H9 (cell line): Measurements from ENCODE around the gene ERH. TPM values are rescaled to one million over a fixed set of nuclear protein-coding genes. Genes with fewer than 3 reads are reported as not detected.

Experiments used
- DNase-seq: peaks from one replicate; pipeline ENCODE4 v3.0.0-alpha.2; 2017
- H2AFZ ChIP-seq: one replicate; pipeline ENCODE4 v1.6.1; 2013; ENCODE audit warnings: mild to moderate bottlenecking, low read length, control low read depth, moderate library complexity
- H2AK5ac ChIP-seq: 2 replicates; pipeline ENCODE4 v1.6.1; 2013; ENCODE audit warnings: low read length, control low read depth, mixed read lengths; ENCODE audit not compliant: insufficient read length
- H2BK120ac ChIP-seq: one replicate; pipeline ENCODE4 v1.6.1; 2013; ENCODE audit warnings: low read depth, mild to moderate bottlenecking, low read length, control low read depth, inconsistent platforms; ENCODE audit not compliant: poor library complexity, severe bottlenecking
- H2BK12ac ChIP-seq: 2 replicates; pipeline ENCODE4 v1.6.1; 2013; ENCODE audit warnings: low read length, control low read depth, mixed read lengths, low read depth; ENCODE audit not compliant: insufficient read length
- H2BK15ac ChIP-seq: 2 replicates; pipeline ENCODE4 v1.6.1; 2013; ENCODE audit warnings: low read depth, low read length, control low read depth
- H2BK20ac ChIP-seq: one replicate; pipeline ENCODE4 v1.6.1; 2013; ENCODE audit warnings: low read depth, mild to moderate bottlenecking, low read length, control low read depth, inconsistent platforms; ENCODE audit not compliant: poor library complexity, severe bottlenecking
- H2BK5ac ChIP-seq: 2 replicates; pipeline ENCODE4 v1.6.1; 2013; ENCODE audit warnings: low read length, control low read depth, mixed read lengths; ENCODE audit not compliant: insufficient read length
- H3K14ac ChIP-seq: 2 replicates; pipeline ENCODE4 v1.6.1; 2013; ENCODE audit warnings: low read length, control low read depth; ENCODE audit not compliant: insufficient read depth
- H3K18ac ChIP-seq: 2 replicates; pipeline ENCODE4 v1.6.1; 2013; ENCODE audit warnings: low read depth, mild to moderate bottlenecking, mixed read lengths, low read length, control low read depth; ENCODE audit not compliant: insufficient read length
- H3K23ac ChIP-seq: 2 replicates; pipeline ENCODE4 v1.6.1; 2013; ENCODE audit warnings: low read length, control low read depth, mixed read lengths, low read depth; ENCODE audit not compliant: insufficient read length
- H3K23me2 ChIP-seq: 2 replicates; pipeline ENCODE4 v1.6.1; 2013; ENCODE audit warnings: low read depth, mild to moderate bottlenecking, mixed read lengths, low read length, control low read depth; ENCODE audit not compliant: insufficient read length, poor library complexity, severe bottlenecking
- H3K27ac ChIP-seq: 2 replicates; pipeline ENCODE4 v1.5.1; 2013; ENCODE audit warnings: low read length, control low read depth, mixed read lengths, low read depth; ENCODE audit not compliant: insufficient read length
- H3K27me3 ChIP-seq: 2 replicates; pipeline ENCODE4 v1.6.1; 2013; ENCODE audit warnings: low read length, control low read depth, inconsistent platforms; ENCODE audit not compliant: insufficient read depth
- H3K4ac ChIP-seq: 2 replicates; pipeline ENCODE4 v1.6.1; 2013; ENCODE audit warnings: low read depth, mild to moderate bottlenecking, control low read depth, inconsistent platforms, low read length, moderate library complexity
- H3K4me1 ChIP-seq: 2 replicates; pipeline ENCODE4 v1.6.1; 2013; ENCODE audit warnings: low read length, control low read depth, inconsistent platforms; ENCODE audit not compliant: insufficient read depth
- H3K4me2 ChIP-seq: 2 replicates; pipeline ENCODE4 v1.6.1; 2013; ENCODE audit warnings: low read length, control low read depth, mixed read lengths; ENCODE audit not compliant: insufficient read length, insufficient read depth
- H3K56ac ChIP-seq: 2 replicates; pipeline ENCODE4 v1.6.1; 2013; ENCODE audit warnings: low read depth, mild to moderate bottlenecking, mixed read lengths, low read length, control low read depth; ENCODE audit not compliant: insufficient read length
- H3K79me1 ChIP-seq: 2 replicates; pipeline ENCODE4 v1.6.1; 2013; ENCODE audit warnings: low read depth, mild to moderate bottlenecking, moderate library complexity, low read length, control low read depth, inconsistent platforms; ENCODE audit not compliant: insufficient read depth, poor library complexity, severe bottlenecking
- H3K79me2 ChIP-seq: 2 replicates; pipeline ENCODE4 v1.6.1; 2013; ENCODE audit warnings: low read length, control low read depth, inconsistent platforms; ENCODE audit not compliant: insufficient read depth
- H3K9ac ChIP-seq: 2 replicates; pipeline ENCODE4 v1.6.1; 2013; ENCODE audit warnings: low read length, control low read depth, mixed read lengths; ENCODE audit not compliant: insufficient read length; ENCODE audit errors: extremely low read depth
- H3K9me3 ChIP-seq: one replicate; pipeline ENCODE4 v1.6.1; 2013; ENCODE audit warnings: low read depth, low read length, inconsistent platforms; ENCODE audit not compliant: control insufficient read depth
- H3T11ph ChIP-seq: one replicate; pipeline ENCODE4 v1.6.1; 2013; ENCODE audit warnings: mild to moderate bottlenecking, low read length, control low read depth, inconsistent platforms
- H4K20me1 ChIP-seq: one replicate; pipeline ENCODE4 v1.6.1; 2013; ENCODE audit not compliant: control insufficient read depth, insufficient read length, insufficient read depth
- H4K5ac ChIP-seq: 2 replicates; pipeline ENCODE4 v1.6.1; 2013; ENCODE audit warnings: low read depth, mild to moderate bottlenecking, mixed read lengths, low read length, control low read depth; ENCODE audit not compliant: insufficient read length
- H4K8ac ChIP-seq: replicated peaks from 2 replicates; pipeline ENCODE4 v1.6.1; 2013; ENCODE audit warnings: low read length, control low read depth, mixed read lengths, low read depth; ENCODE audit not compliant: insufficient read length
- H4K91ac ChIP-seq: 2 replicates; pipeline ENCODE4 v1.6.1; 2013; ENCODE audit warnings: low read depth, mild to moderate bottlenecking, moderate library complexity, mixed read lengths, low read length, control low read depth; ENCODE audit not compliant: insufficient read length
- H3K27ac Mint-ChIP-seq, 3 experiments: 2 replicates in 2 of 3; 3 replicates in 1 of 3; pipeline ENCODE4 v1.8.0; 2020 to 2021; ENCODE audit warnings: mixed read lengths in 3 of 3, mild to moderate bottlenecking in 1 of 3, moderate library complexity in 1 of 3
- H3K27me3 Mint-ChIP-seq: 2 replicates; pipeline ENCODE4 v1.8.0; 2021; ENCODE audit warnings: low read depth, mild to moderate bottlenecking, moderate library complexity, mixed read lengths
- H3K36me3 Mint-ChIP-seq, 3 experiments: 2 replicates in 2 of 3; 3 replicates in 1 of 3; pipeline ENCODE4 v1.8.0; 2020 to 2021; ENCODE audit warnings: low read depth in 3 of 3, mixed read lengths in 3 of 3; ENCODE audit not compliant: insufficient read depth in 1 of 3
- H3K4me1 Mint-ChIP-seq, 2 experiments: 2 replicates each; pipeline ENCODE4 v1.8.0; 2020; ENCODE audit warnings: mixed read lengths in 2 of 2
- H3K4me3 Mint-ChIP-seq, 2 experiments: 2 replicates in 1 of 2; 3 replicates in 1 of 2; pipeline ENCODE4 v1.8.0; 2020 to 2021; ENCODE audit warnings: mild to moderate bottlenecking in 2 of 2, mixed read lengths in 2 of 2, moderate library complexity in 1 of 2
- H3K9me3 Mint-ChIP-seq, 2 experiments: 2 replicates in 1 of 2; 3 replicates in 1 of 2; pipeline ENCODE4 v1.8.0; 2020; ENCODE audit warnings: mild to moderate bottlenecking in 2 of 2, mixed read lengths in 2 of 2, moderate library complexity in 1 of 2
- CTCF ChIP-seq: fragments of 200-600 bp; sonication (generic); conservative IDR thresholded peaks from 3 replicates; pipeline ENCODE4 v1.8.0; 2021; ENCODE audit warnings: antibody characterized with exemption, mild to moderate bottlenecking
- WGBS: extraction: QIAGEN DNeasy Blood & Tissue Kit; methylation state at CpG from one replicate; pipeline ENCODE4 v1.1.7; 2013; ENCODE audit warnings: missing lambda C conversion rate, low lambda C conversion rate, mixed read lengths; ENCODE audit not compliant: insufficient read length; ENCODE audit errors: extremely low coverage; 5-methylcytosine and 5-hydroxymethylcytosine counted together
- total RNA-seq: library from RNA; stranded (reverse); gene quantifications from 2 replicates; pipeline ENCODE4 v1.2.1, GENCODE V29; 2021

The ERH gene
- total RNA-seq, 1 experiment from 2014 or later, result 443 TPM

DNA sequence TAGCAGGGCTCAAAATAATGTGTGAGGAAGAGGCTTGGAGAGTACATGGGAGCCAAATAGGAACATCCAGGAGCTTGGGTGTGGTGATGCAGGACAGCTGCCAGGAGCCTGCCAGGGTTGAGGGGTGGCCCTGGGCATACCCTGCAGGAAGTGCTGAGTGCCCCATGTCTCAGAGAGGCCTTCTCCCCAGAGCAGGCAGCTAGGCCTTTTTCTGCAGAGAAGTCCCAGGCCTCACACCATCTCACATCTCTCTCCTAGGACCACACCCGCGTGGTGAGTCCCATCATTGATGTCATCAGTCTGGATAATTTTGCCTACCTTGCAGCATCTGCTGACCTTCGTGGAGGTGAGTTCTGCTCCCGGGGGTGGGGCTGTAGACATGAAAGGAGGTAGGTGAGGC, 66.9 kb downstream of the ERH start:
- no peak overlapping the region for H4K91ac ChIP-seq
- Mint-ChIP-seq H3K4me1 (peaks cover 0 to 5% of the 10 kb centered on the region in 2 experiments; a peak in 1 of 4 replicates), H3K27ac (no peak overlapping the region), H3K4me3 (no peak overlapping the region), H3K36me3 (no peaks in the 10 kb centered on the region; a peak in 1 of 7 replicates), H3K9me3 (no peaks in the 10 kb centered on the region), H3K27me3 (peaks cover 2% of the 10 kb centered on the region)
- no peak overlapping the region for H3K27ac ChIP-seq
- H3K4ac ChIP-seq, result no peak overlapping the region
- H2BK5ac ChIP-seq, result no peak overlapping the region
- H3K79me1 ChIP-seq, result no peaks in the 10 kb centered on the region
- H3K14ac ChIP-seq, result no peak overlapping the region
- no peak overlapping the region for H3K23ac ChIP-seq
- H2AFZ ChIP-seq, result no peak overlapping the region
- H2AK5ac ChIP-seq, result no peak overlapping the region
- no peak overlapping the region for H2BK15ac ChIP-seq
- H2BK20ac ChIP-seq, result no peak overlapping the region
- no peak overlapping the region for H3K18ac ChIP-seq
- no peaks in the 10 kb centered on the region for H3K23me2 ChIP-seq
- H3K56ac ChIP-seq, result no peak overlapping the region
- no peak overlapping the region for H4K8ac ChIP-seq
- H2BK12ac ChIP-seq, result no peak overlapping the region
- no peak overlapping the region for H4K5ac ChIP-seq
- H3K27me3 ChIP-seq, result no peaks in the 10 kb centered on the region
- no peak overlapping the region for H3K4me2 ChIP-seq
- no peak overlapping the region for H3K9ac ChIP-seq
- H4K20me1 ChIP-seq, result no peaks in the 10 kb centered on the region
- no peak overlapping the region for H3T11ph ChIP-seq
- H2BK120ac ChIP-seq, result no peak overlapping the region
- no peaks in the 10 kb centered on the region for H3K79me2 ChIP-seq
- H3K4me1 ChIP-seq, result no peaks in the 10 kb centered on the region
- WGBS, result no CpG with 5 or more reads among the region's 4 CpGs
- H3K9me3 ChIP-seq, result no peaks in the 10 kb centered on the region
- TF ChIP-seq CTCF, result no peak
- DNase-seq, result no peak

Other genes with a start within 250 kb of the ERH start
- 27.9 and 31.4 TPM in 2 replicates for gene DCAF5, start 245.2 kb downstream of the ERH start, total RNA-seq
- 19.6 and 20.0 TPM in 2 replicates for gene EXD2, start 206.8 kb downstream of the ERH start, total RNA-seq
- gene GALNT16, start 138.1 kb downstream of the ERH start, total RNA-seq, result 2.3 and 3.0 TPM in 2 replicates
- 39.8 and 42.2 TPM in 2 replicates for gene SLC39A9, start 393 bp upstream of the ERH start, total RNA-seq
- gene PLEKHD1, start 86.4 kb upstream of the ERH start, total RNA-seq, result 0.29 and 0.37 TPM in 2 replicates
- 6.1 and 6.2 TPM in 2 replicates for gene CCDC177, start 176.6 kb upstream of the ERH start, total RNA-seq
- gene SUSD6, start 213.3 kb upstream of the ERH start, total RNA-seq, result 3.6 and 3.7 TPM in 2 replicates